Gastroesophageal sphincter (tissue), 3 donors: ENCODE measurements around the gene VDAC2.

Source experiments
- CTCF ChIP-seq, 4 experiments: fragments of 200-600 bp in 2 of 4; fragments of 450-650 bp in 2 of 4; sonication (generic) in 1 of 4; IDR thresholded peaks; one replicate each; pipeline ENCODE4 v1.5.1; 2017 to 2019; ENCODE audit warnings: antibody characterized with exemption in 4 of 4, mild to moderate bottlenecking in 2 of 4, moderate library complexity in 2 of 4
- EP300 ChIP-seq: sonication (generic); formaldehyde crosslinking; IDR thresholded peaks from one replicate; pipeline ENCODE4 v1.6.1; 2017; ENCODE audit warnings: antibody characterized with exemption, mild to moderate bottlenecking

GRCh38 chr10:75209921-75210281 is 695 bp upstream of the VDAC2 start:
- TF ChIP-seq CTCF (IDR thresholded peaks at IDR 0.05) (no peak), EP300 (no peak)
